ENCODE results near the gene HNRNPDL. TPM values are rescaled to one million over a fixed set of nuclear protein-coding genes. Genes with fewer than 3 reads are reported as not detected.
A peak's percentile ranks its signal among the peaks of the same experiment; 100 is the strongest.
"Not testable (repeated sequence)": the region's sequence is repeated elsewhere in the genome, so short reads cannot be mapped to it uniquely, and the experiment has no call there.

HNRNPDL gene
- total RNA-seq (100 to 1,000 TPM; 129 to 168 (median 148) TPM), polyA plus RNA-seq (100 to 1,000 TPM; 183 to 184 TPM)
- long read RNA-seq, donor 1, transcript HNRNPDL-204 (7 exons, 2,404 nt) = minor isoform, 38 of 173 reads
- long read RNA-seq, donor 1, transcript HNRNPDL-201 (8 exons, 3,781 nt) = major isoform, 104 of 173 reads
- long read RNA-seq, donor 1, partial matches to known transcripts = 23 of 173 reads
- long read RNA-seq, donor 1, other reads (novel, unspliced or antisense) = 3 of 173 reads
- long read RNA-seq, donor 2, transcript HNRNPDL-201 (8 exons, 3,781 nt) = major isoform, 115 of 186 reads
- long read RNA-seq, donor 2, transcript HNRNPDL-204 (7 exons, 2,404 nt) = minor isoform, 28 of 186 reads
- long read RNA-seq, donor 2, partial matches to known transcripts = 29 of 186 reads
- long read RNA-seq, donor 2, other reads (novel, unspliced or antisense) = 8 of 186 reads
- long read RNA-seq, donor 3, transcript HNRNPDL-202 (9 exons, 1,402 nt) = minor isoform, 8 of 337 reads
- long read RNA-seq, donor 3, transcript HNRNPDL-204 (7 exons, 2,404 nt) = minor isoform, 44 of 337 reads
- long read RNA-seq, donor 3, transcript HNRNPDL-201 (8 exons, 3,781 nt) = major isoform, 233 of 337 reads
- long read RNA-seq, donor 3, partial matches to known transcripts = 33 of 337 reads
- long read RNA-seq, donor 3, other reads (novel, unspliced or antisense) = 14 of 337 reads

GRCh38 chr4:82430193-82430963 lies at the start of gene HNRNPDL, which contains the start of gene ENOPH1:
Gene HNRNPDL (minus strand): TSS chr4:82430462. CDS start chr4:82429690, 772 bp downstream.
Gene ENOPH1 (plus strand): TSS chr4:82430590. CDS start chr4:82430830, 240 bp downstream.
- H3K4me1 ChIP-seq = peaks cover 10 to 59% (median 44%) of the 10 kb centered on the region in 9 donors
- no peak for TF ChIP-seq CTCF (IDR thresholded peaks at IDR 0.05)
- H3K4me3 ChIP-seq = peak within 1 kb of the TSS; percentile 80 to 96 (median 89)
- H3K9me3 ChIP-seq = no peaks in the 10 kb centered on the region
- DNase-seq (peak; percentile 94 to 96), ATAC-seq (peak; percentile 87 to 92 (median 89))
- WGBS, 2 donors = 0 to 1% methylated on average over 82 to 83 of the region's 83 CpGs
- peak within 1 kb of the TSS; percentile 89 to 99 (median 98) for H3K27ac ChIP-seq
- intact Hi-C loops (cut with DNase I) = loop anchor here in 4 of 10 donors (5.0 to 10.0 kb wide), 4 partner anchors 58 to 584 kb away; partner anchors contain the start of genes HNRNPD (in 1 of the 4), LIN54 (in 1 of the 4) and SEC31A (in 1 of the 4)
- H3K27me3 ChIP-seq = no peaks in the 10 kb centered on the region
- peaks cover 0 to 42% (median 23%) of the 10 kb centered on the region in 9 donors for H3K36me3 ChIP-seq

- TF ChIP-seq CTCF (IDR thresholded peaks at IDR 0.05) = no peak
- H3K27ac ChIP-seq = no peak overlapping the region
- H3K36me3 ChIP-seq = no peaks in the 10 kb centered on the region
- H3K27me3 ChIP-seq = no peaks in the 10 kb centered on the region
- no peak for DNase-seq
- H3K9me3 ChIP-seq = no peaks in the 10 kb centered on the region
- intact Hi-C loops (cut with DNase I) = no loop called here
- no peaks in the 10 kb centered on the region for H3K4me1 ChIP-seq
- no peak overlapping the region for H3K4me3 ChIP-seq
- no peak for ATAC-seq
- WGBS, 2 donors = 95 to 96% methylated on average over 14 of the region's 14 CpGs
Observed at GRCh38 chr4:82479562-82479961, 49.3 kb upstream of the HNRNPDL start.

- not testable (repeated sequence) for ATAC-seq
- WGBS, 2 donors = 92 to 93% methylated on average over 8 to 9 of the region's 9 CpGs
Observed at GRCh38 chr4:82477469-82477868, 47.2 kb upstream of the HNRNPDL start.

GRCh38 chr4:82475931-82476330 lies 45.7 kb upstream of the HNRNPDL start:
- H3K4me1 ChIP-seq; H3K4me3 ChIP-seq; H3K27ac ChIP-seq; intact Hi-C loops (cut with DNase I); H3K27me3 ChIP-seq; ATAC-seq; DNase-seq; H3K9me3 ChIP-seq; H3K36me3 ChIP-seq: not testable (repeated sequence)
- WGBS, 2 donors = 91 to 93% methylated on average over 7 of the region's 7 CpGs

More at GRCh38 chr4:82477469-82477868, 47.2 kb upstream of the HNRNPDL start:
- H3K27ac ChIP-seq; H3K4me3 ChIP-seq; H3K36me3 ChIP-seq; H3K4me1 ChIP-seq; DNase-seq; H3K9me3 ChIP-seq; intact Hi-C loops (cut with DNase I); H3K27me3 ChIP-seq: not testable (repeated sequence)

All from heart right ventricle (tissue), 16 donors.